IMR-90 (cell line): ENCODE measurements around the gene UBXN11. TPM values are rescaled to one million over a fixed set of nuclear protein-coding genes. Genes with fewer than 3 reads are reported as not detected.

Experiments used
- ATAC-seq: fragments of 200-7000 bp; cut with Tn5 transposase; 2 replicates; pipeline ENCODE4 v1.9.1; 2020; ENCODE audit warnings: low read depth, mild to moderate bottlenecking, moderate library complexity
- BruUV-seq: library from RNA; stranded (reverse); fragments of 400-500 nt; replicated peaks from 2 replicates; lab custom pipeline; 2021; lab: Mats Ljungman, UMichigan
- CTCF ChIA-PET: fragments of 300-600 bp; formaldehyde crosslinking; extraction: SDS; loops from one replicate; lab custom pipeline; 2021; ENCODE audit warnings: antibody characterized with exemption; lab: Yijun Ruan, JAX
- POLR2A ChIA-PET: fragments of 300-600 bp; sonication (Branson Sonifier 250); formaldehyde crosslinking; loops from one replicate; lab custom pipeline; 2022; ENCODE audit warnings: antibody characterized with exemption; ENCODE audit not compliant: unreplicated experiment; lab: Charles Lee
- DNase-seq: peaks from one replicate; pipeline ENCODE4 v3.0.0; 2013
- H2AFZ ChIP-seq: replicated peaks from 2 replicates; pipeline ENCODE3; 2013; ENCODE audit warnings: low read length, mild to moderate bottlenecking; ENCODE audit not compliant: poor library complexity
- H2AK5ac ChIP-seq: 2 replicates; pipeline ENCODE4 v1.6.1; 2013; ENCODE audit warnings: low read depth, low read length, inconsistent platforms
- H2AK9ac ChIP-seq: replicated peaks from 2 replicates; pipeline ENCODE3; 2013; ENCODE audit warnings: mild to moderate bottlenecking, low read depth, low read length, moderate library complexity; ENCODE audit not compliant: poor library complexity
- H2BK120ac ChIP-seq: 2 replicates; pipeline ENCODE4 v1.6.1; 2013; ENCODE audit warnings: low read depth, low read length, inconsistent platforms
- H2BK15ac ChIP-seq: 3 replicates; pipeline ENCODE4 v1.6.1; 2013; ENCODE audit warnings: low read depth, low read length, inconsistent platforms
- H2BK20ac ChIP-seq: 2 replicates; pipeline ENCODE4 v1.6.1; 2013; ENCODE audit warnings: low read depth, mild to moderate bottlenecking, inconsistent platforms, low read length, moderate library complexity
- H2BK5ac ChIP-seq: 2 replicates; pipeline ENCODE4 v1.6.1; 2013; ENCODE audit warnings: mild to moderate bottlenecking, low read depth, low read length, inconsistent platforms; ENCODE audit not compliant: poor library complexity, severe bottlenecking
- H3K14ac ChIP-seq: replicated peaks from 2 replicates; pipeline ENCODE4 v1.6.1; 2013; ENCODE audit warnings: low read depth, low read length, inconsistent platforms
- H3K18ac ChIP-seq: 2 replicates; pipeline ENCODE4 v1.6.1; 2013; ENCODE audit warnings: low read depth, low read length, control low read depth
- H3K23ac ChIP-seq: 2 replicates; pipeline ENCODE4 v1.6.1; 2013; ENCODE audit warnings: low read depth, low read length, inconsistent platforms
- H3K27ac ChIP-seq: 2 replicates; pipeline ENCODE4 v1.5.1; 2013; ENCODE audit warnings: mild to moderate bottlenecking, control low read depth, low read length; ENCODE audit not compliant: insufficient read depth
- H3K27me3 ChIP-seq: 2 replicates; pipeline ENCODE4 v1.6.1; 2013; ENCODE audit warnings: low read length; ENCODE audit not compliant: control insufficient read depth, insufficient read depth
- H3K36me3 ChIP-seq: 2 replicates; pipeline ENCODE4 v1.6.1; 2013; ENCODE audit warnings: low read length, mixed read lengths; ENCODE audit not compliant: control insufficient read depth, insufficient read depth
- H3K4ac ChIP-seq: 2 replicates; pipeline ENCODE4 v1.6.1; 2013; ENCODE audit warnings: low read depth, low read length, inconsistent platforms
- H3K4me1 ChIP-seq: 2 replicates; pipeline ENCODE4 v1.6.1; 2013; ENCODE audit warnings: low read length, mixed read lengths; ENCODE audit not compliant: control insufficient read depth, insufficient read depth
- H3K4me2 ChIP-seq: 2 replicates; pipeline ENCODE4 v1.6.1; 2013; ENCODE audit warnings: low read depth, mild to moderate bottlenecking, control low read depth, low read length, moderate library complexity
- H3K4me3 ChIP-seq: 2 replicates; pipeline ENCODE4 v1.5.1; 2013; ENCODE audit warnings: low read depth, mild to moderate bottlenecking, control low read depth, low read length, moderate library complexity; ENCODE audit not compliant: insufficient read depth
- H3K56ac ChIP-seq: 2 replicates; pipeline ENCODE4 v1.6.1; 2013; ENCODE audit warnings: low read length, inconsistent platforms; ENCODE audit not compliant: insufficient read depth; ENCODE audit errors: extremely low read depth
- H3K79me1 ChIP-seq, 2 experiments: 2 replicates each; pipeline ENCODE4 v1.6.1; 2013; ENCODE audit warnings: low read length in 2 of 2, inconsistent platforms in 1 of 2, low read depth in 1 of 2
- H3K9ac ChIP-seq: 2 replicates; pipeline ENCODE4 v1.6.1; 2013; ENCODE audit warnings: low read depth, low read length, control low read depth
- H3K9me1 ChIP-seq: 2 replicates; pipeline ENCODE4 v1.6.1; 2013; ENCODE audit warnings: low read length, inconsistent platforms; ENCODE audit not compliant: insufficient read depth
- H3K9me3 ChIP-seq: 2 replicates; pipeline ENCODE4 v1.6.1; 2013; ENCODE audit warnings: low read length; ENCODE audit not compliant: control insufficient read depth, insufficient read depth
- H4K20me1 ChIP-seq: 2 replicates; pipeline ENCODE4 v1.6.1; 2013; ENCODE audit warnings: low read length, inconsistent platforms; ENCODE audit not compliant: insufficient read depth
- H4K5ac ChIP-seq: 2 replicates; pipeline ENCODE4 v1.6.1; 2013; ENCODE audit warnings: mild to moderate bottlenecking, low read depth, low read length, control low read depth
- H4K8ac ChIP-seq, 2 experiments: 2 replicates each; pipeline ENCODE4 v1.6.1; 2013; ENCODE audit warnings: low read depth in 2 of 2, low read length in 2 of 2, control low read depth in 1 of 2, inconsistent platforms in 1 of 2
- H4K91ac ChIP-seq: 2 replicates; pipeline ENCODE4 v1.6.1; 2013; ENCODE audit warnings: low read depth, low read length, inconsistent platforms; ENCODE audit not compliant: insufficient read depth
- BHLHE40 ChIP-seq: fragments of 150-350 bp; IDR thresholded peaks from 2 replicates; pipeline ENCODE4 v1.6.1; 2016; ENCODE audit warnings: mild to moderate bottlenecking, low read depth, low read length
- CEBPB ChIP-seq: IDR thresholded peaks from 2 replicates; pipeline ENCODE4 v1.6.1; 2012; ENCODE audit warnings: low read depth, low read length, improper control_type of control experiment
- CHD1 ChIP-seq: IDR thresholded peaks from 2 replicates; pipeline ENCODE4 v1.6.1; 2012; ENCODE audit warnings: low read depth, low read length, improper control_type of control experiment
- FOS ChIP-seq: fragments of 150-350 bp; IDR thresholded peaks from 2 replicates; pipeline ENCODE4 v1.6.1; 2016; ENCODE audit warnings: low read depth, low read length
- MAFK ChIP-seq: IDR thresholded peaks from 2 replicates; pipeline ENCODE4 v1.6.1; 2012; ENCODE audit warnings: low read depth, low read length, improper control_type of control experiment
- MAZ ChIP-seq: IDR thresholded peaks from 2 replicates; pipeline ENCODE4 v1.6.1; 2012; ENCODE audit warnings: low read depth, mild to moderate bottlenecking, low read length, improper control_type of control experiment, moderate library complexity, borderline replicate concordance
- MXI1 ChIP-seq: IDR thresholded peaks from 2 replicates; pipeline ENCODE4 v1.6.1; 2012; ENCODE audit warnings: low read depth, mild to moderate bottlenecking, low read length, moderate library complexity, borderline replicate concordance
- NFE2L2 ChIP-seq: fragments of 150-350 bp; IDR thresholded peaks from 2 replicates; pipeline ENCODE4 v1.6.1; 2016; ENCODE audit warnings: low read depth, mild to moderate bottlenecking, low read length
- POLR2A ChIP-seq: IDR thresholded peaks from 2 replicates; pipeline ENCODE4 v1.6.1; 2012; ENCODE audit warnings: mild to moderate bottlenecking, low read depth, low read length
- RAD21 ChIP-seq: IDR thresholded peaks from 2 replicates; pipeline ENCODE4 v1.6.1; 2012; ENCODE audit warnings: low read length, improper control_type of control experiment
- RCOR1 ChIP-seq: IDR thresholded peaks from 2 replicates; pipeline ENCODE4 v1.6.1; 2012; ENCODE audit warnings: mild to moderate bottlenecking, low read length, improper control_type of control experiment; ENCODE audit not compliant: insufficient replicate concordance
- RFX5 ChIP-seq: IDR thresholded peaks from 2 replicates; pipeline ENCODE4 v1.8.0; 2012; ENCODE audit warnings: low read depth, mild to moderate bottlenecking, low read length, moderate library complexity
- SMC3 ChIP-seq: fragments of 150-350 bp; IDR thresholded peaks from 2 replicates; pipeline ENCODE4 v1.6.1; 2016; ENCODE audit warnings: low read depth, mild to moderate bottlenecking, antibody characterized with exemption, low read length, moderate library complexity
- USF2 ChIP-seq: fragments of 150-350 bp; IDR thresholded peaks from 2 replicates; pipeline ENCODE4 v1.6.1; 2017; ENCODE audit warnings: mild to moderate bottlenecking, antibody characterized with exemption, low read length, low read depth
- WGBS, 2 experiments: methylation state at CpG; one replicate each; pipeline versions ENCODE4 v1.1.5 to v1.1.7; 2013; ENCODE audit warnings: missing lambda C conversion rate in 2 of 2; ENCODE audit not compliant: insufficient read length in 1 of 2; ENCODE audit errors: extremely low coverage in 2 of 2; 5-methylcytosine and 5-hydroxymethylcytosine counted together
- dilution Hi-C: fragments of 300-500 bp; cut with HindIII; formaldehyde crosslinking; loops from one replicate; pipeline ENCODE4 v1.14.3; 2018; ENCODE audit warnings: low sequenced_read_pairs; ENCODE audit not compliant: unreplicated experiment
- in situ Hi-C: fragments of 300-500 bp; cut with MboI; formaldehyde crosslinking; loops from 3 replicates; pipeline ENCODE4 v1.14.3; 2019; ENCODE audit warnings: low sequenced_read_pairs, inconsistent platforms, mixed read lengths
- intact Hi-C: fragments of 100-400 bp; cut with micrococcal nuclease; formaldehyde crosslinking; loops from 2 replicates; pipeline ENCODE4 v1.10.0; 2022
- polyA plus RNA-seq, 3 experiments: library from polyadenylated mRNA; depleted of rRNA; stranded (reverse); fragments of >200 nt; gene quantifications; 2 replicates each; pipeline ENCODE4 v1.2.3, GENCODE V29; 2012; ENCODE audit warnings: low replicate concordance in 1 of 3
- total RNA-seq: library from RNA; depleted of rRNA; stranded (reverse); fragments of >200 nt; gene quantifications from 2 replicates; pipeline ENCODE4 v1.2.3, GENCODE V29; 2012
- TF ChIP-seq, protein P1 (sequence below): conservative IDR thresholded peaks from 2 replicates; pipeline ENCODE4 v1.5.1; 2012; ENCODE audit warnings: mild to moderate bottlenecking, low read depth, low read length, improper control_type of control experiment
- TF ChIP-seq, protein P2 (sequence below): fragments of 150-350 bp; IDR thresholded peaks from 2 replicates; pipeline ENCODE4 v1.6.1; 2016; ENCODE audit warnings: low read depth, mild to moderate bottlenecking, low read length, moderate library complexity, borderline replicate concordance

UBXN11 gene
- total and polyA plus RNA-seq, 2 of the 4 experiments (the other 2 are of a cell fraction) = 5.2 to 17.0 TPM

DNA sequence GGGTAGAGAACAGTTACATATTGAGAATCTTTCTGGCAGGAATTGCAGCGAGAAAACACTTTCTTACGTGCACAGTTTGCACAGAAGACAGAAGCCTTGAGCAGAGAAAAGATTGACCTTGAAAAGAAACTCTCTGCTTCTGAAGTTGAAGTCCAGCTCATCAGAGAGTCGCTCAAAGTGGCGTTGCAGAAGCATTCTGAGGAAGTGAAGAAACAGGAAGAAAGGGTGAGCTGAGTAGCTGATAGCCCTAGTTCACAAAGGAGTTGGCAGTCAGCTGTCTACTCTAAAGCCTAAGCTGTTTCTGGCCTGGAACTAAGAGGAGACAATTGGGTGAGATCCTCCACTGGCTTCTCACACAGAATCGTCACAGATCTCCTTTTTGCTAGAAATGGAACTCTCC, 46.9 kb downstream of the UBXN11 start:
- 100% methylated on average over 3 of the region's 5 CpGs; no CpG with 5 or more reads in 1 of the 2 experiments for WGBS, 2 experiments
- no peak overlapping the region for H3K56ac ChIP-seq
- no peak overlapping the region for H2BK120ac ChIP-seq
- peaks cover 18% of the 10 kb centered on the region for H3K36me3 ChIP-seq
- no peak overlapping the region for H3K18ac ChIP-seq
- H3K4me1 ChIP-seq = no peaks in the 10 kb centered on the region
- no peak overlapping the region for H3K4me2 ChIP-seq
- H3K27ac ChIP-seq = no peak overlapping the region
- no peak overlapping the region for H2BK15ac ChIP-seq
- no peak overlapping the region for H2AK9ac ChIP-seq
- no peak for TF ChIP-seq RAD21
- TF ChIP-seq SMC3 = no peak
- TF ChIP-seq RFX5 = no peak
- TF ChIP-seq BHLHE40 = no peak
- no peak for TF ChIP-seq MXI1
- TF ChIP-seq NFE2L2 = no peak
- TF ChIP-seq RCOR1 = no peak
- TF ChIP-seq CEBPB = no peak
- TF ChIP-seq USF2 = no peak
- TF ChIP-seq, protein P1, sequence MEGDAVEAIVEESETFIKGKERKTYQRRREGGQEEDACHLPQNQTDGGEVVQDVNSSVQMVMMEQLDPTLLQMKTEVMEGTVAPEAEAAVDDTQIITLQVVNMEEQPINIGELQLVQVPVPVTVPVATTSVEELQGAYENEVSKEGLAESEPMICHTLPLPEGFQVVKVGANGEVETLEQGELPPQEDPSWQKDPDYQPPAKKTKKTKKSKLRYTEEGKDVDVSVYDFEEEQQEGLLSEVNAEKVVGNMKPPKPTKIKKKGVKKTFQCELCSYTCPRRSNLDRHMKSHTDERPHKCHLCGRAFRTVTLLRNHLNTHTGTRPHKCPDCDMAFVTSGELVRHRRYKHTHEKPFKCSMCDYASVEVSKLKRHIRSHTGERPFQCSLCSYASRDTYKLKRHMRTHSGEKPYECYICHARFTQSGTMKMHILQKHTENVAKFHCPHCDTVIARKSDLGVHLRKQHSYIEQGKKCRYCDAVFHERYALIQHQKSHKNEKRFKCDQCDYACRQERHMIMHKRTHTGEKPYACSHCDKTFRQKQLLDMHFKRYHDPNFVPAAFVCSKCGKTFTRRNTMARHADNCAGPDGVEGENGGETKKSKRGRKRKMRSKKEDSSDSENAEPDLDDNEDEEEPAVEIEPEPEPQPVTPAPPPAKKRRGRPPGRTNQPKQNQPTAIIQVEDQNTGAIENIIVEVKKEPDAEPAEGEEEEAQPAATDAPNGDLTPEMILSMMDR = no peak
- no peak for TF ChIP-seq CHD1
- TF ChIP-seq FOS = no peak
- no peak for TF ChIP-seq POLR2A
- no peak for TF ChIP-seq MAFK
- TF ChIP-seq, protein P2, sequence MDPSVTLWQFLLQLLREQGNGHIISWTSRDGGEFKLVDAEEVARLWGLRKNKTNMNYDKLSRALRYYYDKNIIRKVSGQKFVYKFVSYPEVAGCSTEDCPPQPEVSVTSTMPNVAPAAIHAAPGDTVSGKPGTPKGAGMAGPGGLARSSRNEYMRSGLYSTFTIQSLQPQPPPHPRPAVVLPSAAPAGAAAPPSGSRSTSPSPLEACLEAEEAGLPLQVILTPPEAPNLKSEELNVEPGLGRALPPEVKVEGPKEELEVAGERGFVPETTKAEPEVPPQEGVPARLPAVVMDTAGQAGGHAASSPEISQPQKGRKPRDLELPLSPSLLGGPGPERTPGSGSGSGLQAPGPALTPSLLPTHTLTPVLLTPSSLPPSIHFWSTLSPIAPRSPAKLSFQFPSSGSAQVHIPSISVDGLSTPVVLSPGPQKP = no peak
- TF ChIP-seq MAZ = no peak
- H3K79me1 ChIP-seq = peaks cover 7 to 9% of the 10 kb centered on the region in 2 experiments; a peak in 2 of 4 replicates
- no peak overlapping the region for H3K14ac ChIP-seq
- in situ Hi-C loops = no loop called here
- intact Hi-C loops = no loop called here
- no peak overlapping the region for H2BK5ac ChIP-seq
- no peak for ATAC-seq
- no peak overlapping the region for H2BK20ac ChIP-seq
- CTCF ChIA-PET = interaction anchor here (1.3 kb wide), 1 partner anchor 25 kb away, joined by 3 read pairs; the partner anchor contains the start of gene CEP85
- no peak overlapping the region for H3K4me3 ChIP-seq
- H3K9me3 ChIP-seq = no peaks in the 10 kb centered on the region
- H3K27me3 ChIP-seq = no peaks in the 10 kb centered on the region
- H3K23ac ChIP-seq = no peak overlapping the region
- H3K9me1 ChIP-seq = 0 out of 2 replicates have a peak, but pooled peaks cover 3% of the 10 kb centered on the region
- H4K20me1 ChIP-seq = no peaks in the 10 kb centered on the region
- H3K9ac ChIP-seq = no peak overlapping the region
- no peak for DNase-seq
- H2AK5ac ChIP-seq = no peak overlapping the region
- BruUV-seq = no TSS peak
- no peak overlapping the region for H4K91ac ChIP-seq
- H3K4ac ChIP-seq = no peak overlapping the region
- POLR2A ChIA-PET = no interaction called here
- dilution Hi-C loops = no loop called here
- no peak overlapping the region for H4K8ac ChIP-seq
- H4K5ac ChIP-seq = no peak overlapping the region
- no peak overlapping the region for H2AFZ ChIP-seq
